ENCODE measurements around the gene IP6K3.

GRCh38 chr6:33786736-33787135 is 40.0 kb upstream of the IP6K3 start:
- no peak for TF ChIP-seq POLR2AphosphoS5 (IDR thresholded peaks at IDR 0.05; ENCODE audit: low read depth, low read length)
- no peak for TF ChIP-seq CTCF (IDR thresholded peaks at IDR 0.05)
- TF ChIP-seq FOXJ3 (CRISPR knock-in tag; IDR thresholded peaks at IDR 0.05) = no peak
- no peak for TF ChIP-seq RXRA (IDR thresholded peaks at IDR 0.05; ENCODE audit: borderline replicate concordance, low read depth)
- TF ChIP-seq EZH2phosphoT487 (IDR thresholded peaks at IDR 0.05; ENCODE audit: borderline replicate concordance, low read depth) = no peak
- no peak for TF ChIP-seq EP300 (IDR thresholded peaks at IDR 0.05; ENCODE audit: borderline replicate concordance in 1 of 2, low read depth in 1 of 2, low read length in 1 of 2)
- no peak for TF ChIP-seq FOXM1 (IDR thresholded peaks at IDR 0.05; ENCODE audit: low read depth)
- TF ChIP-seq USF1 (IDR thresholded peaks at IDR 0.05; ENCODE audit: borderline replicate concordance, low read depth) = no peak
- TF ChIP-seq SIN3A (IDR thresholded peaks at IDR 0.05; ENCODE audit: borderline replicate concordance, low read depth, low read length) = no peak
- no peak for TF ChIP-seq CHD2 (IDR thresholded peaks at IDR 0.05; ENCODE audit: low read length, partially characterized antibody)
- no peak for TF ChIP-seq GABPA (IDR thresholded peaks at IDR 0.05; ENCODE audit: low read depth)
- no peak for TF ChIP-seq RFX5 (IDR thresholded peaks at IDR 0.05; ENCODE audit: low read length)
- no peak for TF ChIP-seq RAD21 (IDR thresholded peaks at IDR 0.05; ENCODE audit: low read length)
- TF ChIP-seq TCF12 (IDR thresholded peaks at IDR 0.05) = no peak

Data from SK-N-SH (cell line).